HUDEP-2 (cell line): ENCODE measurements around the gene MAD2L2.

ENCODE experiments used
- DNase-seq, 76 experiments: peaks; one replicate each; lab custom pipeline; 2025; ENCODE audit not compliant: unreplicated experiment in 76 of 76; lab: John Stamatoyannopoulos, UW

The MAD2L2 gene

DNA sequence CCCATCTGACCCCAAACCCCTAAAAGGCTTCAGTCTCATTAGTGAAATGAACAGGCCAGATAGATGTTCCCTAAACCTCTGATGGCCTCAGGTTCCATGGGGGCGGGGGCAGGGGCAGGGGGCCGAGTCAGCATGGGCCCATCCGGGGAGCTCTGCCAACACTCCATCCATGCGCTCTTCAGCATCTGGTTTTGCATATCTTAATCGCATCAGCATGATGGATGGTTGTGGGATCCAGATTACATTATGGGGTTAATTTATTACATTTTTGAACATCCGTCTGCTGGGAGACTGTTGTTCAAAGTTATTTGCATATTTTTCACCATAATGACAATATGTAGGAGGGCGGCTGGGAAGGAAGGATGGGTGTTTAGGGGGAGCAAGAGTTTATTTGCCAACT is 3.1 kb upstream of the MAD2L2 start:
- DNase-seq, result no peak

DNA sequence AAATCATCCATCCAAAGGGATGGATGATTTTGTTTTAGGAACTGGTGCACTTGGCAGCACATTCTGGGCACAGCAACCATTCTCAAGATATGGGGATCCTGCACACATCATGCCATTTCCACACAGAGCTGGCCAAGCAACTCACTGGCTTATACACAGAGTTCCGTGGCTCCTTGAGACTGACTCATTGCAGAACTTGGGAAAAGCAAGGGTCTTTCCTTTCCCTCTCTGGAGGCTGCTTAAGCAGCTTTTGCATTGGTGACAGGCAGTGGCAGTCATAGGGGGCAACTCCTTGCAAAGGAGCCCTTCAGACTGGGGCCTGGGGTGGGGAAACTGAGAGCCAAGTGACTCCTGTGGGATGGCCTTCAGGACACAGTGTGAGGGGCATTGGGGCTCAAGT is 1.9 kb upstream of the MAD2L2 start:
- DNase-seq, result no peak

DNA sequence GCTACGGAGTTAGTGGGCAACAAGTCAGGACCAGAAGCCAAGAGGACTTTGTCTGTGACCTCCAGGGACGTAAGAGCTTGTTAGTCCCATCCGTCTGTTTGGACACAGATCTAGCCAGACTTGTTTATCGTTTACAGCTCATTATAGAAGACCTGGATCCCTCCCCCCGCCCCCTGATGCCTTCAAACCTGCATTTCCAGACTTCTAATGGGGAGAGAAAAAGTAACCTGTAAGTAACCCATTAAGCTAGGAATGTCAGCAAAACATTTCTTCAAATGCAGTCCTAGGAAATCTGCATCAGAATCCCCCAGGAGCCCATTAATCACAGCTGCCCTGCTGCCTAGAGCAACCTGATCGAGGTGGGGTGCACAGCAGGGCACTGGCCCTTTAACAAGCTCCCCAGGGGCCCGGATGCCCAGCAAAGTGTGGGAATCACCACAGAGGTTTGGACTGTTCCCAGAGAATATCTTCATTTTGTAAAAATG is 1.4 kb upstream of the MAD2L2 start:
- DNase-seq, result no peak

DNA sequence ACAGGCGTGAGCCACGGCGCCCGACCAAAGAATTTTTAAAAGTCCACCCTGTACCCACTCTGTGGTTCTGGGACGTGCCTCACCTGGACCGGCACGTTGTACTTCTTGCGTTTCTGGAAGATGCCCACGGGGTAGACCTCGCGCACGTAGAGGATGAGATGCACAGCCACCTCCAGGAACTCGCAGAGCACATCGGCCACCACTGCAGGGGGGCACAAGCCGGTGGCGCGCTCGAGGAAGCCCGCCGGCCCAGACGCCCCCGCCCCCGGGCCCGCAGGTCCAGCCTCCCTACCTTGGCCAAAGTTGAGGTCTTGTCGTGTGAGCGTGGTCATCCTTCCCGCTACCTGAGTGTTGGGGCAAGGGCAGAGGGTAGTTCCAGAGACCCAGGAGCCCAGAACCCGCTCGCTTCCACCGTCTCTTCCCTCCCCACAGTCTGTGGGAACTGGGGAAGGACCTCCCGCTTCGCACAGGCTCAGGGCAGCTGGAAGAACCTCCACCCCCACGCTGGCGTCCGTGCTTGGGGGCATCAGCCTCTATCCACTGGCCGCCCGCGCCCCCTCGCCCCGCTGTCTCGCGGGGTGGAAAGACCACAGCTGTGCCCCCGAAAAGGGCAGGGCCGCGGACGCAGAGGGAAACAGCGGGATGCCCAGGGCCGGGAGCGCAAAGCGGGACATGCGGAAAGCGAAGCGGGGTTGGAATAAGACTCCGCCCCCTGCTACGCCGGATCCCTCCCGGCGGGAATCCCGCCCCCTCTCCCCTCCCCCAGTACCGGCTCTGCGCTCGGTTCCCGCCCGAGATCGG is 478 bp downstream of the MAD2L2 start:
- DNase-seq, result peak in 2 of 76 experiments; percentile 41 to 62

DNA sequence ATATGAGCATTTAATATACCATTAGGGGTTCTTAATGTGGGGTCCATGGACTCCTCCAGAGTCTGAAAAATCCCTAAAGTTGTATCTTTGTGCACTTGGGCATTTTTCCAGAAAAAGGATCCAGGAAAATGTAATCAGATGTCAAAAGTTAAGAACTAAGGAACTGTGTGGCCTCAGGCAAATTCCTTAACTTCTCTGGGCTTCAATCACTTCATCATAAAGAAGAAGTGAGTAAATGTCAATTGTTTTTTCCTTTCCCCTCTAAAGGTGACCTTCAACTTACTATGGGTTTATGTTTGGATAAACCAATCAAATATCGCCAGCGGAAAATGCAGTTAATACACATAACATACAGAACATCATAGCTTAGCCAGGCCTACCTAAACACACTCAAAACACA is 2.5 kb downstream of the MAD2L2 start:
- no peak for DNase-seq

DNA sequence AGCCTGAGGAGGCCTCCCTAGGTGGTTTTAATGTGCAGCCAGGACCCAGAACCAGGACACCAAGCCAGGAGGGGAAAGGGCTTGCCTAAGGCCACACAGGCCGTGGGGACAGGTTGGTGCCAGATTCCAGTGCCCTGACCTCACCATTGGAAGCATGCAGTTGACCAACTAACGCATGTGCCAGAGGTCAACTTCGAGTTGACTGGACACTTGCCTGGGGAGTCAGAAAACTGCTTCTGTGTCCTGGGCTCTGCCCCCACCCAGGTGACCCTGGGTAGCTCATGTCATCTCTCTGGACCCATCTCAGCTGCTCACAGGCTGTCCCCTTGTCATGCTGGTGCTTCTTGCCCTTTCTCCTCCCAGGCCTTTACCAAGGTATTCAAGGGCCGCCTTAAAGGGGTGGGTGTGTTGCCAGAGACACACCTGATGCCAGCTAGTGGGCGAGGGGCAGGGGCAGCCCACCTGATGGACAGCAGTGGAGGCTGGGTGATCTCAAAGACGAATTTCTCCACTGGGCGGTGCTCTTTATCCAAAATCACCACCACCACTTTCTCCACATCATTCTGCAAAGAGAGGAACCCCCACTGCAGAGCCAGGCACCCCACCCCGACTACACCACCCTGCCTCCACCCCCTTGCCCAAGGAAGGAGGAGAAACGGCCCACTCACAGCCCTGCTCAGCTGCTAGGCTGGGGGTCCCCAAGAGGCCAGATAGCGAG is 4.4 kb downstream of the MAD2L2 start:
- no peak for DNase-seq

DNA sequence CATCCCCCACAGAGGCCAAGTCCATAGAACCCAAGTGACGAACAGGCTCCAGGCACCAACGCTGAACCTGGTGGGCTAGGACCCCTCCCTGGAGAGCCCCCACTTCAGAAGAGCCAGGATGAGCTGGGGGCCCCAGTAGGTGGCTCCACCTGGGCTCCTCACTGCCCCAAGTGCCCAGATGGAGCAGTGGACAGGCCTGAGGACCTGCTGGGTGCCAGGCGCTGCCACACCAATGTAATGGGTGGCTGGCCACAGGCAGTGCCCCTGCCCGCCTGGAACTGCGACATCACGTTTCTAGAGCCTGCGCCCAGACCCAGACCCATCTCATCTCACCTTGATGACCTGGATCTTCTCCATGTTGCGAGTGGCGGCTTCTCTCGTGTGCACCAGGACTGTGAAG is 5.6 kb downstream of the MAD2L2 start:
- DNase-seq, result no peak

DNA sequence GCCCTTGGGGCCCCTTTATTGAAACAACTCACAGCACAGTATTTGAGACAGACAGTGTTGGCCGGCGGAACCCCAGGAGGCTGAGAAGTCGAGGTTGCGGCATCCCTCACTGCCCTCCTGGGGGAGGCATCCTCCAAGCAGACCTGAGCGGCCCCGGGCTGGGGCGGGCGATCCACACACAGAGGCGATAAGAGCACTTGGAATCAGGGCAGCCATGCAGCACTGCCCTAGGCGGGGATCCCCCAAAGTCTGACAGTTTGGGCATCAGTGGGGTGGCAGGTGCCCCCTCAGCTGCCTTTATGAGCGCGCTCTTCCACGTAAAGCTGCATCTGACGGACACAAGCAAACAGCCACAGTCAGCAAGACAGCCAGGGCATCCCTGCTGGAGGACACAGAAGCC is 6.5 kb downstream of the MAD2L2 start:
- DNase-seq, result no peak

DNA sequence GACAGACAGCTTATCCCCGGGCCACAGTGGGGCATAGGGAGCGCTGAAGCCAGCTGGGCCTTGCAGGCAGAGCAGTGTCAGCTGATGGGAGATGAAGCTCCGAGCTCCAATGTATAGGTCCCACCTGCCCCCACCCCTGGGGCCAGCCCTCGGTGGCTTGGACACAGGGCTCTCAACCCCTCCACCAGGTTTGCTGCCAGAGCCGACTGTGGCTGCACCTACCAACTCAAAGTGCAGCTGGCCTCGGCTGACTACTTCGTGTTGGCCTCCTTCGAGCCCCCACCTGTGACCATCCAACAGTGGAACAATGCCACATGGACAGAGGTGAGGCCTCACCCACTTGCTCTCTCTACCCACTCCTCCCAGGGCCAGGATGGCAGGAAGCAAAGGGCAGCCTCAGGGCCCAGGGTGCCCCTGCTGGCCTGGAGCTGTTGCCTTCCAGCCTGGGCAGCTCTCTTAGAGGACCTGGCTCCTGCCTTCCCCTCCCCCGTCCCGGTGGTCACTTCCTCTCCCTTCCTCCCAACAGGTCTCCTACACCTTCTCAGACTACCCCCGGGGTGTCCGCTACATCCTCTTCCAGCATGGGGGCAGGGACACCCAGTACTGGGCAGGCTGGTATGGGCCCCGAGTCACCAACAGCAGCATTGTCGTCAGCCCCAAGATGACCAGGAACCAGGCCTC is 7.7 kb downstream of the MAD2L2 start:
- no peak for DNase-seq

DNA sequence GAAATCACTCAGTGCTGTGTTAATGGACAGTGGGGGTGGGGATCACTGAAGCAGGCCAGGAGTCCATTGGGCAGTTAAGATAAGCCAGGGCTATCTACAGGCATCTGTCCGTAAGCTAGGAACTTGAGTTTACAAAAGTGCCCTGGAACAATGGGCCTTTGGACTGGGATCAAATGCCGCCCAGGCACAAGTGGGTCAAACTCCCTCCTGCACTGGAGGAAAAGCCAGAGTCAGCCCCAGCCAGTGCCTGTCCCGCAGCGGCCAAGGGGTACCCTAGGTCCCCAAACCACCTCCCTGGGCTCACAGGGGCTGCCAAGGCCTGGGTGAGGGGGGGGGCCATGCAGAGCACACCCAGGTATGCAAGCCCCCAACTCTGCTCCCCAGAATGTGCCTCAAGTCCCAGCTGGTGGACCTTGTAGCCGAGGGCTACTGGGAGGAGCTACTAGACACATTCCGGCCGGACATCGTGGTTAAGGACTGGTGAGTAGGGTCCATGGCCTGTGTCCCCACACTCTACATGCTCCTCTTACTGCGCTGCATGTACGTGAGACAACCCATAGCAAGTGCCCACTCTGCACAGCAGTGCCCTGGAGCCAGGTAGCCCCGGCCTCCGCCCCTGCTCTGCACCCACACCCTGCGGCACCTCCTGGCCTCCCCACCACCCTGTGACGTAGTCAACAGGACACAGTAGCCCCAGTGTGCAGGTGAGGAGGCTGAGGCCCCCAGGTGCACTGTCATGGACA is 9.2 kb downstream of the MAD2L2 start:
- peak in 1 of 76 experiments; percentile 3 for DNase-seq

DNA sequence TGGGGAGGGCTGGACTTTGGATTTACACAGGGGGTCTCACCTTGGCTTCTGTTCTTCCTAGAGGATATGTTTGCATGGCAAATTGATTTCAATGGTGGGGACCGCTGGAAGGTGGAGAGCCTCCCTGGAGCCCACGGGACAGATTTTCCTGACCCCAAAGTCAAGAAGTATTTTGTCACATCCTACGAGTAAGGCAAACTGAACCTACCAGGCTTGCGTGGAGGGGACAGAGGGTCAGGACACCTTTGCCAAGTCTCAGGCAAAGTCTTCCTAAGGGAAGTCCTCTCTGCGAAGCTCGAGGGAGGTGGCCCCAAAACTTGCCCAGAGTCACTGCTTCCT is 9.8 kb downstream of the MAD2L2 start:
- DNase-seq, result no peak

DNA sequence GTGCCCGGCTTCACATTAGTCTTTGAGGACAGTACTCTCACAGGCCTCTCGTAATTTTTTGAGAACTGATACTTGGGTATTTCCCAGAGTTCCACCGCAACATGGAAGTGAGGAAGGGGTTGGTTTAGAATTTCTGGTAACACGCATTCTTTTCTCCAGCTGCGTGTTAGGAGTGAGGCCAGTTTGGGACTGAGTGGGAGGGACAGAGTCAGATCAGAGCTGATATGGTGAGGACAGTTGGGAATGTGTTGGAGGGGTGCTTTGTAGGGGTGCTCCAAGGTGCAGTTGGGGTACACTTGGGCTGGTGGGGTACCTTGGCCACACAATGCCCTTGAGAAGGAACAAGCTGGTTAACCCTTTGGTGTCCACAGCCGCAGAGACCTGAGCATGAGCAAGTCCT is 10.2 kb downstream of the MAD2L2 start:
- DNase-seq, result no peak

DNA sequence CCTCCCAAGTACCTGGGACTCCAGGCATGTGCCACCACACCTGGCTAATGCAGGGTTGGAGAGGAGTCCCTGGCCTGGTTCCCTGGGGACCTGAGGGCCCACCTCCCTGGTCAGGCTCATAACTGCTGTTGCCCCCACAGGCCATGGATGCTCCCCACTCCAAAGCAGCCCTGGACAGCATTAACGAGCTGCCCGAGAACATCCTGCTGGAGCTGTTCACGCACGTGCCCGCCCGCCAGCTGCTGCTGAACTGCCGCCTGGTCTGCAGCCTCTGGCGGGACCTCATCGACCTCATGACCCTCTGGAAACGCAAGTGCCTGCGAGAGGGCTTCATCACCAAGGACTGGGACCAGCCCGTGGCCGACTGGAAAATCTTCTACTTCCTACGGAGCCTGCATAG is 12.4 kb downstream of the MAD2L2 start:
- DNase-seq, result no peak

DNA sequence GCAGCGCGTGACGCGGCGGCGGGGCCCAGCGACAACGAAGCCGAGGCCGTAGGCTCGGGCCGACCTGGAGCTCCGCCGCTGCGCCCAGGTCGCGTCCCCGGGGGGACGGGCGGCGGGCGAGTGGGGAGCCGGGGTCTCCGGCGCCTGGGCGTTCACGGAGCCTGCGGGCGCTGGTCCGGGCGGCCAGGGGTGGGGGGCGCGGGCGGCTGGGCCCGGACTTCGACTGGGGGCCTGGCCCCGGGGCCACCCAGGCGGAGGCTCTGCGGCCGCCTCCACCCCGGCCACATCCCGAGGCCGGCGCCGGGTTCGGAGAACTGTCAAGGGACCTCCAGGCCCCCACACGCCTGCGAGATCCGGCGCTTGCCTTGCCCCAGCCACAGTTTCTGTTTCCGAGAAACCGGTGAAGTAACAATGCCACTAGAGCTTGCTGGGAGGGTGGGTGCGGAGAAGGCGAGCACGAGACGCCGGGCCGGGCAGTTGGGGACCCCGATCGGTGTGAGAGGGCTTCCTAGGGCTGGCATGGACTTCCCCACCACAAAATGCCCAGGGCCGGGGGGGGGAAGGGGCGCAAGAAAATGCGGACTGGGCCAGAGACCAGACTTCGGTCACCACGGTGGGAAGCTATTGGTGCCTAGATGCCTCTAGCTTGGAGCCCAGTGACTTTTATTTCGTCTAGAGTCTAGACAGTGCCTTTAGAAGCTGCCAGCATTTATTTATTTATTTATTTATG is 16.4 kb downstream of the MAD2L2 start:
- peak in 6 of 76 experiments; percentile 7 to 35 (median 17) for DNase-seq

DNA sequence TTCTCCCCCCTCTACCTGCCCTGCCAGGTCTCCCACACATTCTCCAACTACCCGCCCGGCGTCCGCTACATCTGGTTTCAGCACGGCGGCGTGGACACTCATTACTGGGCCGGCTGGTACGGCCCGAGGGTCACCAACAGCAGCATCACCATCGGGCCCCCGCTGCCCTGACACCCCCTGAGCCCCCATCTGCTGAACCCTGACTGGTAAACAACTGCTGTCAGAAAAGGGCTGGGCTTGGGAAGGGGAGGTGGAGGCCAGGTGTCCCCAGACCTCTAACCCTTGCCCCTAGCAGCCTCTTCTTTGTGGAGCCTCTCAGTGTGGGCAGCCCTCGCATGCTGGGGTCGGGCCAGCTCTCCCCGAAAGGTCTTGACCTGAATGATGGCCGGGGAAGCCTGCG is 19.8 kb downstream of the MAD2L2 start:
- DNase-seq, result no peak

DNA sequence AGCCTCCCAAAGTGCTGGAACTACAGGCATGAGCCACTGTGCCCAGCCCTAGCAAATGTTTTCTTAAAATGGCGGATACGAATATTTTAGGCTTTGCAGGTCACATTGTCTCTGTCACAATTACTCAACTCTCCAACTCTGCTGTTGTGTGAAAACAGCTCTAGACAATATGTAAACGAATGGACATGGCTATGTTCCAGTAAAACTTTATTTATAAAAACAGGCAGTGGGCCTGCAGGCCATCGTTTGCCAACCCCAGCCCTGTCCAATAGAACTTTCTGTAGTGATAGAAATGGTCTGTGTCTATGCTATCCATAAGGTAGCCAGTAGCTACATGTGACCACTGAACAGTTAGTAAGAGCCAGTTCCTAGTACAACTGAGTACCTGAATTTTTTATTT is 21.2 kb downstream of the MAD2L2 start:
- DNase-seq, result no peak

DNA sequence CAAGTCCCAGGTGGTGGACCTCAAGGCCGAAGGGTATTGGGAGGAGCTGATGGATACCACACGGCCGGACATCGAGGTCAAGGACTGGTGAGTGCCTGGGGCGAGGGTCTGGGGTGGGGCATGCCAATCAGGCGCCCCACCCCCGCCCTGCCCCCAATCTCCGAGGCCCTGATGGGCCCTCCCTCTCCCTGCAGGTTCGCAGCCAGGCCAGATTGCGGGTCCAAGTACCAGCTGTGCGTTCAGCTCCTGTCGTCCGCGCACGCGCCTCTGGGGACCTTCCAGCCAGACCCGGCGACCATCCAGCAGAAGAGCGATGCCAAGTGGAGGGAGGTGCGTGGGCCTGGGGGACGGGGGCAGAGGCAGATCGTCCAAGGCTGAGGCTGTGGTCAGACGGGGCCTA is 22.4 kb downstream of the MAD2L2 start:
- DNase-seq, result no peak

DNA sequence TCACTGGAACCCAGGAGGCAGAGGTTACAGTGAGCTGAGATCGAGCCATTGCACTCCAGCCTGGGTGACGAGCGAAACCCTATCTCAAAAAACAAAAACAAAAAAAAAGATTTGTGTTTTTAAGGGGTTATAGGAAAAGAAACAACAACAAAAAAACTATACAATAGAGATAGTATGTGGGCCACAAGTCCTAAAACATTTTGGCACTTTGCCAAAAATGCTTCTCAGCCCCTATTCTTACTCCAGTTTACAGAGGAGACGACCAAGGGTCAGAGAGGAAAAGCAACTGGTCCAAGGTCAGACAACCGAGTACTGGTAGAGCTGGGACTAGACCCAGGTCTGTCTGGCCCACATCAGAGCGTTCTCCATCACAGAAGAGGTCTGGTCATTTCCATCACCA is 23.3 kb downstream of the MAD2L2 start:
- DNase-seq, result no peak

DNA sequence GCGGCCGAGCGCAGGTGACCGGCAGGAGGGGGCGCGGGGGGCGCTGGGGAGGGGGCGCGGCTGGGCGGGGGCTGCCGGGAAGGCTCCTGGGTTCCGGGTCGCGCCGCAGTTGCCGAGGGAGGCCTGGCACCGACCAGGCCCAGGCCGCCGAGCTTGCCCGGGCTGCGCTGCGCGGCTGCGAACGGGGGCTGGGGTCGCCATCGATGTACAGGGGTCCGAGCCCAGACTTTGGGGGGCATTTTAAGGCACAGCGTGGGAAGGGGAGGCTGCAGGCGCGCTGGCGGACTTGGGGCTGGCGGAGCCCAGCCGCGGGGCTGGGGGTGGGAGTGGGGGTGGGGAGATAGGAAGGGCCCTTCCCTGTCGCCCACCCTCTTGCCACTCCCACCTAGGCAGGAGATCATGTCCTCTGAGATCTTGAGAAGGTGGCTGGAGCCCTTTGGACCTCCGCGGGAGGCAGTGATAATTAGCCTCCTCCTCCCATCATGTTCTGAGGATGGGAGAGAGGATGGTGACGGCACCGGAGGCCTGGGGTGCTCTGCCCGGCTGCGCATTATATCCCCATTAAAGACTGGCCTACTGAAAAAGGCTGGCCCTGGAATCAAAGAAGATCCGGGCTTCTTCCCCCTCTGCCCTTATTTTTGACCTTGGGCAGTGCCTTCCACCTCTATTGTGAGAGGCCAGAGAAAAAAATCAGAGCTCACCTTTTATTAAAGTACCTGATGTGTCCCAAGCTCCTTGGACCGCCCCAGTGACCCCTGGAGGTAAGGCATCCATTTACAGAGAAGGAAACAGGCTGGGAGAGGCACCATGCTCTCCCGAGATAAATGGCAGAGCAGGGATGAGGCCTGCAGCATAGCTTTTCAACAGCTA is 25.8 kb downstream of the MAD2L2 start:
- no peak for DNase-seq
